Activated T-cell treated with anti-CD3 and anti-CD28 coated beads, Interleukin-2, amount 50 U/mL, for 72 hours (primary cell): ENCODE data around the gene PDF. TPM values are rescaled to one million over a fixed set of nuclear protein-coding genes. Genes with fewer than 3 reads are reported as not detected.
"Not testable (repeated sequence)": the region's sequence is repeated elsewhere in the genome, so short reads cannot be mapped to it uniquely, and the experiment has no call there.

Experiments
- ATAC-seq, 2 donors: fragments of 150-1000 bp; cut with Tn5 transposase; replicated peaks in 1 of 2; 2 replicates each; pipeline ENCODE4 v1.10.0; 2021; ENCODE audit warnings: moderate library complexity in 2 of 2, mild to moderate bottlenecking in 1 of 2
- DNase-seq, 2 donors: peaks; one replicate each; pipeline ENCODE4 v3.0.0; 2021 to 2022; ENCODE audit warnings: mixed read lengths in 1 of 2
- H3K27ac Mint-ChIP-seq: one replicate; pipeline ENCODE4 v1.8.0; 2022; ENCODE audit warnings: mild to moderate bottlenecking, moderate library complexity, mixed read lengths
- H3K27me3 Mint-ChIP-seq: one replicate; pipeline ENCODE4 v1.8.0; 2022; ENCODE audit warnings: low read depth, mixed read lengths
- H3K36me3 Mint-ChIP-seq, 2 donors: one replicate each; pipeline ENCODE4 v1.8.0; 2022; ENCODE audit warnings: mixed read lengths in 2 of 2, mild to moderate bottlenecking in 1 of 2; ENCODE audit not compliant: insufficient read depth in 2 of 2
- H3K4me1 Mint-ChIP-seq: one replicate; pipeline ENCODE4 v1.8.0; 2022; ENCODE audit warnings: low read depth, mixed read lengths
- H3K4me3 Mint-ChIP-seq, 2 donors: one replicate each; pipeline ENCODE4 v1.8.0; 2022; ENCODE audit warnings: mild to moderate bottlenecking in 2 of 2, mixed read lengths in 2 of 2, moderate library complexity in 2 of 2
- H3K9me3 Mint-ChIP-seq, 2 donors: one replicate each; pipeline ENCODE4 v1.8.0; 2022; ENCODE audit warnings: mixed read lengths in 2 of 2
- total RNA-seq, 2 donors: library from RNA; stranded (reverse); gene quantifications; one replicate each; pipeline ENCODE4 v1.2.3, GENCODE V29; 2022

PDF gene
- total RNA-seq, result 10 to 100 TPM in 1 of 2 donors, 1 to 10 TPM in 1; 9.9 to 10.1 TPM

- ATAC-seq (peak; percentile 96 to 97), DNase-seq (peak; percentile 89 to 91)
- Mint-ChIP-seq H3K27me3 (no peaks in the 10 kb centered on the region), H3K9me3 (no peaks in the 10 kb centered on the region), H3K4me3 (peak within 1 kb of the TSS; percentile 89 to 90), H3K4me1 (peaks cover 64% of the 10 kb centered on the region), H3K27ac (peak within 1 kb of the TSS; percentile 84), H3K36me3 (peaks cover 10 to 23% of the 10 kb centered on the region in 2 donors)
Observed at GRCh38 chr16:69330286-69331109, at the start of gene PDF. TSS of gene PDF (minus strand) at chr16:69330588. CDS start at chr16:69330570, 18 bp downstream.

DNA sequence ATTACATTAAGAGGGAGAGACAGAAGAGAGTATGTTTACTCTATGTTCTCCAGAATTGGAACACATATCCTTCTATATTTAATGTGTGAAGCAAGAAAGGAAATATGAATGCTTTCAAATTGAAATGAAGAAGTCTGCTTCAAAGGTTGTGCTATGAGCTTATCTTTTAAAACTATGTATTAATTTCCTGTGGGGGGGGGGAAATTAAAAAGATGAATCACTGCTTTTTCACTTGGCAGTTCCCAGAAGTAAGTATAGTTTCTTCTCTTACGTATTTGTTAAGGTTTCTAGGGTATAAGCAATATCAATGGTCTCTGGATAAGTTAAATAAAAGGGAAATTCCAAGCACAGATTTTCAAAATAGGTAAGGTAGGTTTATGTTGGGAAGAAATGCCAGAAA, 48.4 kb upstream of the PDF start:
- ATAC-seq, result no peak
- Mint-ChIP-seq H3K4me3 (peak overlapping the region in 1 of 2 donors; percentile 60), H3K27me3 (no peaks in the 10 kb centered on the region), H3K9me3 (no peaks in the 10 kb centered on the region), H3K4me1 (peaks cover 25% of the 10 kb centered on the region), H3K27ac (peak overlapping the region; percentile 93), H3K36me3 (peaks cover 5 to 43% of the 10 kb centered on the region in 2 donors)
- no peak for DNase-seq

- no peak overlapping the region for H3K4me3 Mint-ChIP-seq
- peak overlapping the region; percentile 93 for H3K27ac Mint-ChIP-seq
- peaks cover 3 to 38% of the 10 kb centered on the region in 2 donors for H3K36me3 Mint-ChIP-seq
- ATAC-seq (no peak), DNase-seq (no peak)
- H3K27me3 Mint-ChIP-seq, result no peaks in the 10 kb centered on the region
- H3K9me3 Mint-ChIP-seq, result no peaks in the 10 kb centered on the region
- peaks cover 18% of the 10 kb centered on the region for H3K4me1 Mint-ChIP-seq
Observed at GRCh38 chr16:69378036-69378435, 47.6 kb upstream of the PDF start.

GRCh38 chr16:69376393-69377059, 46.1 kb upstream of the PDF start:
- peaks cover 3 to 31% of the 10 kb centered on the region in 2 donors for H3K36me3 Mint-ChIP-seq
- H3K27ac Mint-ChIP-seq, result peak overlapping the region; percentile 46
- no peaks in the 10 kb centered on the region for H3K9me3 Mint-ChIP-seq
- peaks cover 2% of the 10 kb centered on the region for H3K4me1 Mint-ChIP-seq
- no peaks in the 10 kb centered on the region for H3K27me3 Mint-ChIP-seq
- no peak for ATAC-seq
- DNase-seq, result no peak
- H3K4me3 Mint-ChIP-seq, result no peak overlapping the region

- no peak overlapping the region for H3K27ac Mint-ChIP-seq
Observed at GRCh38 chr16:69373019-69373418, 42.6 kb upstream of the PDF start.

GRCh38 chr16:69371564-69371963, 41.2 kb upstream of the PDF start:
- Mint-ChIP-seq H3K9me3 (no peaks in the 10 kb centered on the region), H3K36me3 (peaks cover 13 to 27% of the 10 kb centered on the region in 2 donors), H3K27ac (peak overlapping the region; percentile 93), H3K4me1 (peaks cover 5% of the 10 kb centered on the region), H3K4me3 (no peak overlapping the region), H3K27me3 (no peaks in the 10 kb centered on the region)
- DNase-seq (no peak), ATAC-seq (no peak)

More at GRCh38 chr16:69373019-69373418, 42.6 kb upstream of the PDF start:
- no peak for ATAC-seq
- DNase-seq, result no peak
- no peaks in the 10 kb centered on the region for H3K9me3 Mint-ChIP-seq
- peaks cover 12 to 33% of the 10 kb centered on the region in 2 donors for H3K36me3 Mint-ChIP-seq
- no peaks in the 10 kb centered on the region for H3K27me3 Mint-ChIP-seq
- no peaks in the 10 kb centered on the region for H3K4me1 Mint-ChIP-seq
- H3K4me3 Mint-ChIP-seq, result no peak overlapping the region

DNA sequence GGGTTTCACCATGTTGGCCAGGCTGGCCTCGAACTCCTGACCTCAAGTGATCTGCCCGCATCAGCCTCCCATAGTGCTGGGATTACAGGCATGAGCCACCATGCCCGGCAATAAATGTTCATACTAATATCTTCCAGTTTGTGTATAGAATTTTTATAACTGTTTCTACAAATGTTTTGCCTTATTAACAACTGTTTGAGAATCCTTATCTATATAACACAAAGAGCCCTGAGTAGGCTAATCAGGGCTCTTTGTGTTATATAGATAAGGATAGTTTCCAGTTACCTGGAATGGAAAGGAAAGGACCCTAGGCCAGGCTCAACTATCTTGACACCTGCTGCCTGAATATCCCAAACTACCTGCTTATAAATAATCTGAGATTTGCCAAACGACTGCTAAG, 38.5 kb upstream of the PDF start:
- no peak for ATAC-seq
- no peaks in the 10 kb centered on the region for H3K9me3 Mint-ChIP-seq
- H3K4me1 Mint-ChIP-seq, result peaks cover 13% of the 10 kb centered on the region
- H3K27me3 Mint-ChIP-seq, result no peaks in the 10 kb centered on the region
- H3K27ac Mint-ChIP-seq, result no peak overlapping the region
- no peak overlapping the region for H3K4me3 Mint-ChIP-seq
- H3K36me3 Mint-ChIP-seq, result peaks cover 18 to 29% of the 10 kb centered on the region in 2 donors
- DNase-seq, result no peak

GRCh38 chr16:69367980-69368379, 37.6 kb upstream of the PDF start:
- Mint-ChIP-seq H3K27me3 (no peaks in the 10 kb centered on the region), H3K4me3 (no peak overlapping the region), H3K4me1 (peaks cover 13% of the 10 kb centered on the region), H3K27ac (no peak overlapping the region), H3K9me3 (no peaks in the 10 kb centered on the region), H3K36me3 (peaks cover 18 to 29% of the 10 kb centered on the region in 2 donors)
- ATAC-seq (no peak), DNase-seq (no peak)

DNA sequence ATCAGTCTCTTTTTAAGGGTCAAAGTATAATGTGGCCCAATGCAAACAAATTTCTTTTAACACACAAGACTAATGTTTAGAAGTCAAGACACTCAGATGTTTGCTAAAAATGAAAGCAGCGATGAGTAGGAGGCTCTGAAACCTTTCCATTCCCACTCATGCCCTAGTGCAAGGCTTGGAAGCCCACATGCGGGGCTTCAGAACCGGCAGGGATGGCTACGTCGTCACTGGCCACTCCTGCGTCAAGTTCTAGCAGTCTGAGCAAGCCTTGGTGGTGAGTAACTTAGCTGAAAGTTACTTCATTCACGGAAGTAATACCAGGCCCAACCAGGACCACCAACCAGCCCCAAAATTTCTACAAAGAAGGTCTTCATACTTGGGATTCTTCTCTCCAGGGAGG, 36.0 kb upstream of the PDF start:
- peak overlapping the region; percentile 84 for H3K27ac Mint-ChIP-seq
- H3K4me3 Mint-ChIP-seq, result no peak overlapping the region

GRCh38 chr16:69365901-69366300, 35.5 kb upstream of the PDF start:
- H3K27ac Mint-ChIP-seq, result peak overlapping the region; percentile 84
- DNase-seq, result no peak
- no peaks in the 10 kb centered on the region for H3K27me3 Mint-ChIP-seq
- H3K4me3 Mint-ChIP-seq, result peak overlapping the region in 1 of 2 donors; percentile 4
- H3K9me3 Mint-ChIP-seq, result no peaks in the 10 kb centered on the region
- H3K4me1 Mint-ChIP-seq, result peaks cover 13% of the 10 kb centered on the region
- peaks cover 21 to 32% of the 10 kb centered on the region in 2 donors for H3K36me3 Mint-ChIP-seq
- ATAC-seq, result peak in 1 of 2 donors; percentile 8

More for the DNA sequence above, 36.0 kb upstream of the PDF start:
- Mint-ChIP-seq H3K4me1 (peaks cover 13% of the 10 kb centered on the region), H3K9me3 (no peaks in the 10 kb centered on the region), H3K36me3 (peaks cover 20 to 28% of the 10 kb centered on the region in 2 donors), H3K27me3 (no peaks in the 10 kb centered on the region)
- DNase-seq (peak; percentile 7 to 25), ATAC-seq (peak; percentile 52 to 94)

DNA sequence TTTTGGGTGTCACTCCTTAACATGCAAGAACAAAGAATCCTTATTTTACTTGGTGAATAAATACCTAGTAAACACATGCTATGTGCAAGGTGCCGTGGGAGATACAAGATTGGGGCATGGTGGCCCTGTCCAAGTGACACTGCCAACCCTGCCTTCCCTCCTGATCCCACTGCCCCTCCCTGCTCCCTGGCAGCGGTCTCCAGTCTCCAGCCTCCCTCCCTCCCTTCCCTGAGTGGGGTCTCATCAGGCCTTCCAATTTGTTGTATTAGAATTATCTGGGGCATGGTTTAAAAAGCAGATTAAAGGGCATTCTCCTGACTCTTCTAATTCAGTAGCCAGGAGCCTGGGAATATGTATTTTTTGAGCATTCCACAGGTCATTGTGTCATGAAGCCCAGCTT, 33.7 kb upstream of the PDF start:
- H3K9me3 Mint-ChIP-seq, result no peaks in the 10 kb centered on the region
- H3K27ac Mint-ChIP-seq, result no peak overlapping the region
- no peaks in the 10 kb centered on the region for H3K27me3 Mint-ChIP-seq
- no peak for ATAC-seq
- H3K4me3 Mint-ChIP-seq, result no peak overlapping the region
- peaks cover 14 to 24% of the 10 kb centered on the region in 2 donors for H3K36me3 Mint-ChIP-seq
- DNase-seq, result no peak
- peaks cover 13% of the 10 kb centered on the region for H3K4me1 Mint-ChIP-seq

DNA sequence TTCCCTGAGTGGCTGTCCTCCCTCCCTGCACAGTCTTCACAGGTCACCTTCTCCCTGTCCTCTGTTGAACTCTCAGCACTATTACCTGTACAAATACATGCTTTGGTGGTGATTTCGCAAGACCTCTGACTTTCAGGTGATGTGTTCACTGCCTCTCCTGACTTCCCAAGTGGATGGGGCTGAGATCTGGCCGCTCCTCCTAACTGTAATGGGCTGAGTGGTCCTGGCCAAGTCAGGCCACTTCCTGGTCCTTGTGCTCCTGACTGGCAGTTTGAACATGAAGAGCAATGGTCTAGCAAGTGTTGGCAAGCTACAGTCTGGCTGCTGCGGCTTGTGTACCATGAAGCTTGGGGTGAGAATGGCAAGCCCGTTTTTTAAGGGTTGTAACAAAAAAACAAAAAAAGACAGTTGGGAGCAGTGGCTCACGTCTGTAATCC, 32.9 kb upstream of the PDF start:
- Mint-ChIP-seq H3K36me3 (peaks cover 13 to 22% of the 10 kb centered on the region in 2 donors), H3K9me3 (no peaks in the 10 kb centered on the region), H3K27me3 (no peaks in the 10 kb centered on the region), H3K27ac (no peak overlapping the region), H3K4me3 (no peak overlapping the region), H3K4me1 (peaks cover 13% of the 10 kb centered on the region)
- DNase-seq (no peak), ATAC-seq (no peak)

DNA sequence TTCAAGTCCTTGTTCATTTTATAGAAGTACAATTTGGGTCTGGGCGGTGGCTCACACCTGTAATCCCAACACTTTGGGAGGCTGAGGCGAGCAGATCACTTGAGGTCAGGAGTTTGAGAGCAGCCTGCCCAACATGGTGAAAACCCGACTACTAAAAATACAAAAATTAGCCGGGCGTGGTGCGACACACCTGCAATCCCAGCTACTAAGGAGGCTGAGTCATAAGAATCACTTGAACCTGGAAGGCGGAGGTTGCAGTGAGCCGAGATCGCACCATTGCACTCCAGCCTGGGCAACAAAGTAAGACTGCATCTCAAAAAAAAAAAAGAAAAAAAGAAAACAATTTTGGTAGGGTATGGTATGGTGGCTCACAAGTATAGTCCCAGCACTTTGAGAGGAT, 29.7 kb upstream of the PDF start:
- not testable (repeated sequence) for H3K27ac Mint-ChIP-seq, H3K27me3 Mint-ChIP-seq, H3K4me3 Mint-ChIP-seq, H3K9me3 Mint-ChIP-seq, H3K4me1 Mint-ChIP-seq, DNase-seq, ATAC-seq
- peaks cover 7 to 19% of the 10 kb centered on the region in 2 donors for H3K36me3 Mint-ChIP-seq
